ENCODE data around the gene LRRK1.

GRCh38 chr15:100952566-100952965 is 33.4 kb downstream of the LRRK1 start:
- no peak for TF ChIP-seq CTCF (IDR thresholded peaks at IDR 0.05)
- TF ChIP-seq MAX (CRISPR knock-in tag; IDR thresholded peaks at IDR 0.05) = no peak
- TF ChIP-seq FOXP4 (CRISPR knock-in tag; IDR thresholded peaks at IDR 0.05) = no peak
- TF ChIP-seq NR3C1 (CRISPR knock-in tag; conservative IDR thresholded peaks at IDR 0.05; ENCODE audit: low read depth) = no peak
- TF ChIP-seq E2F5 (CRISPR knock-in tag; IDR thresholded peaks at IDR 0.05) = no peak
- no peak for TF ChIP-seq ZNF138 (CRISPR knock-in tag; conservative IDR thresholded peaks at IDR 0.05)
- TF ChIP-seq ETV6 (CRISPR knock-in tag; IDR thresholded peaks at IDR 0.05) = no peak
- TF ChIP-seq CREM (CRISPR knock-in tag; IDR thresholded peaks at IDR 0.05) = no peak

All from WTC11 (cell line).